IPS DF 6.9 (cell line): Measurements from ENCODE around the gene WDR82.
"Not testable (repeated sequence)": the region's sequence is repeated elsewhere in the genome, so short reads cannot be mapped to it uniquely, and the experiment has no call there.

Experiments
- DNase-seq: peaks from one replicate; pipeline ENCODE4 v3.0.0-alpha.2; 2013; ENCODE audit warnings: low read depth, low spot score
- H3K27ac ChIP-seq: one replicate; pipeline ENCODE4 v1.5.1; 2013; ENCODE audit warnings: low read length, control low read depth
- H3K27me3 ChIP-seq: 2 replicates; pipeline ENCODE4 v1.6.1; 2013; ENCODE audit warnings: mild to moderate bottlenecking, low read length; ENCODE audit not compliant: control insufficient read depth, insufficient read depth
- H3K36me3 ChIP-seq: 2 replicates; pipeline ENCODE4 v1.6.1; 2013; ENCODE audit warnings: low read length; ENCODE audit not compliant: control insufficient read depth, insufficient read depth
- H3K4me1 ChIP-seq: 2 replicates; pipeline ENCODE4 v1.6.1; 2013; ENCODE audit warnings: low read length; ENCODE audit not compliant: control insufficient read depth, insufficient read depth
- H3K4me3 ChIP-seq: 2 replicates; pipeline ENCODE4 v1.5.1; 2013; ENCODE audit warnings: mild to moderate bottlenecking, low read length
- H3K9me3 ChIP-seq: 2 replicates; pipeline ENCODE4 v1.6.1; 2013; ENCODE audit warnings: low read length, inconsistent platforms; ENCODE audit not compliant: control insufficient read depth, insufficient read depth
- WGBS: extraction: QIAGEN DNeasy Blood & Tissue Kit; methylation state at CpG from one replicate; pipeline ENCODE4 v1.1.7; 2013; ENCODE audit warnings: mixed read lengths, missing lambda C conversion rate; ENCODE audit not compliant: insufficient read length, insufficient coverage; 5-methylcytosine and 5-hydroxymethylcytosine counted together

The WDR82 gene

GRCh38 chr3:52272831-52273230 is 5.6 kb downstream of the WDR82 start:
- H3K27ac ChIP-seq, result no peak overlapping the region
- H3K36me3 ChIP-seq, result peaks cover 4% of the 10 kb centered on the region; the same call in 1 of the 2 replicates
- H3K9me3 ChIP-seq, result no peaks in the 10 kb centered on the region; the same call in 1 of the 2 replicates
- no peak for DNase-seq
- WGBS, result no CpG with 5 or more reads among the region's 3 CpGs
- no peaks in the 10 kb centered on the region for H3K4me1 ChIP-seq
- H3K4me3 ChIP-seq, result no peak overlapping the region
- no peaks in the 10 kb centered on the region for H3K27me3 ChIP-seq

- DNase-seq, H3K27ac ChIP-seq, H3K9me3 ChIP-seq, H3K27me3 ChIP-seq, H3K4me3 ChIP-seq, H3K4me1 ChIP-seq, H3K36me3 ChIP-seq: not testable (repeated sequence)
- no CpG with 5 or more reads among the region's 9 CpGs for WGBS
These were observed 6.3 kb downstream of the WDR82 start for GRCh38 chr3:52272172-52272571.

- no CpG with 5 or more reads among the region's 9 CpGs for WGBS
These were observed 8.1 kb downstream of the WDR82 start for GRCh38 chr3:52270252-52270754.

GRCh38 chr3:52269776-52270175 is 8.7 kb downstream of the WDR82 start:
- no peak for DNase-seq
- no peaks in the 10 kb centered on the region; the same call in 1 of the 2 replicates for H3K9me3 ChIP-seq
- no peaks in the 10 kb centered on the region for H3K4me1 ChIP-seq
- peaks cover 7% of the 10 kb centered on the region; the same call in 1 of the 2 replicates for H3K36me3 ChIP-seq
- H3K27ac ChIP-seq, result no peak overlapping the region
- WGBS, result no CpG with 5 or more reads among the region's 3 CpGs
- no peak overlapping the region for H3K4me3 ChIP-seq
- no peaks in the 10 kb centered on the region for H3K27me3 ChIP-seq

More at GRCh38 chr3:52270252-52270754, 8.1 kb downstream of the WDR82 start:
- Histone ChIP-seq H3K27ac (no peak overlapping the region), H3K4me1 (no peaks in the 10 kb centered on the region), H3K4me3 (no peak overlapping the region), H3K9me3 (no peaks in the 10 kb centered on the region; the same call in 1 of the 2 replicates), H3K27me3 (no peaks in the 10 kb centered on the region), H3K36me3 (peaks cover 7% of the 10 kb centered on the region; the same call in 1 of the 2 replicates)
- no peak for DNase-seq

GRCh38 chr3:52268036-52268435 is 10.4 kb downstream of the WDR82 start:
- no peaks in the 10 kb centered on the region; the same call in 1 of the 2 replicates for H3K9me3 ChIP-seq
- no peaks in the 10 kb centered on the region for H3K4me1 ChIP-seq
- WGBS, result no CpG with 5 or more reads among the region's 7 CpGs
- H3K4me3 ChIP-seq, result no peak overlapping the region
- no peak overlapping the region for H3K27ac ChIP-seq
- peaks cover 8% of the 10 kb centered on the region; the same call in 1 of the 2 replicates for H3K36me3 ChIP-seq
- no peak for DNase-seq
- H3K27me3 ChIP-seq, result no peaks in the 10 kb centered on the region

GRCh38 chr3:52265387-52265786 is 13.1 kb downstream of the WDR82 start:
- H3K36me3 ChIP-seq, result peaks cover 14% of the 10 kb centered on the region; the same call in 1 of the 2 replicates
- WGBS, result no CpG with 5 or more reads among the region's 6 CpGs

GRCh38 chr3:52262447-52262846 is 16.0 kb downstream of the WDR82 start:
- Histone ChIP-seq H3K4me3 (no peak overlapping the region), H3K27ac (no peak overlapping the region), H3K9me3 (no peaks in the 10 kb centered on the region), H3K27me3 (no peaks in the 10 kb centered on the region), H3K4me1 (no peaks in the 10 kb centered on the region), H3K36me3 (peaks cover 27% of the 10 kb centered on the region; the same call in 1 of the 2 replicates)
- no peak for DNase-seq

More at GRCh38 chr3:52265387-52265786, 13.1 kb downstream of the WDR82 start:
- no peak for DNase-seq
- Histone ChIP-seq H3K27me3 (no peaks in the 10 kb centered on the region), H3K4me3 (no peak overlapping the region), H3K9me3 (no peaks in the 10 kb centered on the region), H3K4me1 (no peaks in the 10 kb centered on the region), H3K27ac (no peak overlapping the region)

GRCh38 chr3:52259448-52259847 is 19.0 kb downstream of the WDR82 start:
- WGBS, result no CpG with 5 or more reads among the region's 4 CpGs
- Histone ChIP-seq H3K36me3 (peaks cover 42% of the 10 kb centered on the region; the same call in 1 of the 2 replicates), H3K9me3 (no peaks in the 10 kb centered on the region)

GRCh38 chr3:52259035-52259434 is 19.4 kb downstream of the WDR82 start:
- Histone ChIP-seq H3K9me3 (no peaks in the 10 kb centered on the region), H3K4me1 (no peaks in the 10 kb centered on the region), H3K4me3 (no peak overlapping the region), H3K27me3 (no peaks in the 10 kb centered on the region), H3K36me3 (peaks cover 42% of the 10 kb centered on the region; the same call in 1 of the 2 replicates), H3K27ac (no peak overlapping the region)
- no peak for DNase-seq
- no CpG with 5 or more reads among the region's 1 CpG for WGBS

More at GRCh38 chr3:52259448-52259847, 19.0 kb downstream of the WDR82 start:
- no peaks in the 10 kb centered on the region for H3K27me3 ChIP-seq
- H3K27ac ChIP-seq, result no peak overlapping the region
- H3K4me1 ChIP-seq, result no peaks in the 10 kb centered on the region
- no peak overlapping the region for H3K4me3 ChIP-seq
- DNase-seq, result no peak

- no peaks in the 10 kb centered on the region for H3K27me3 ChIP-seq
- WGBS, result no CpG with 5 or more reads among the region's 4 CpGs
- no peak overlapping the region for H3K27ac ChIP-seq
- DNase-seq, result no peak
- no peaks in the 10 kb centered on the region for H3K4me1 ChIP-seq
- H3K4me3 ChIP-seq, result no peak overlapping the region
- peaks cover 48% of the 10 kb centered on the region for H3K36me3 ChIP-seq
- no peaks in the 10 kb centered on the region for H3K9me3 ChIP-seq
These were observed 20.5 kb downstream of the WDR82 start for GRCh38 chr3:52257911-52258310.

GRCh38 chr3:52256622-52257021 is 21.8 kb downstream of the WDR82 start:
- H3K27ac ChIP-seq, result no peak overlapping the region
- no peak overlapping the region for H3K4me3 ChIP-seq
- no peaks in the 10 kb centered on the region for H3K4me1 ChIP-seq
- H3K36me3 ChIP-seq, result peaks cover 43% of the 10 kb centered on the region
- H3K27me3 ChIP-seq, result no peaks in the 10 kb centered on the region
- no peak for DNase-seq
- no peaks in the 10 kb centered on the region for H3K9me3 ChIP-seq
- WGBS, result no CpG with 5 or more reads among the region's 4 CpGs
